K562 (cell line): Measurements from ENCODE around the gene ADM5.

Source experiments
- EZH2 ChIP-seq: IDR thresholded peaks from 2 replicates; pipeline ENCODE4 v1.6.1; 2012; ENCODE audit warnings: low read depth, mild to moderate bottlenecking, inconsistent platforms, low read length, borderline replicate concordance
- MEF2D ChIP-seq: conservative IDR thresholded peaks from 2 replicates; pipeline ENCODE4 v1.6.1; 2016; ENCODE audit warnings: low read depth, missing genetic modification characterization, missing compliant biosample characterization
- POU5F1 ChIP-seq: fragments of 150-350 bp; IDR thresholded peaks from 2 replicates; pipeline ENCODE4 v1.6.1; 2014; ENCODE audit warnings: borderline replicate concordance, low read length, low read depth, mild to moderate bottlenecking; ENCODE audit not compliant: partially characterized antibody
- STAT5A ChIP-seq: IDR thresholded peaks from 2 replicates; pipeline ENCODE4 v1.6.1; 2012; ENCODE audit warnings: low read length, inconsistent platforms, borderline replicate concordance
- TCFL5 ChIP-seq: fragments of 250-450 bp; sonication (Bioruptor Pico); conservative IDR thresholded peaks from 2 replicates; pipeline ENCODE4 v1.6.1; 2021; ENCODE audit warnings: mild to moderate bottlenecking, moderate library complexity, matching md5 sums
- YBX1 ChIP-seq: fragments of 450-650 bp; IDR thresholded peaks from 2 replicates; pipeline ENCODE4 v1.7.1; 2016; ENCODE audit warnings: mild to moderate bottlenecking
- YY1 ChIP-seq, 3 experiments: IDR thresholded peaks; 2 replicates each; pipeline ENCODE4 v1.6.1; 2011; ENCODE audit warnings: low read length in 2 of 3, mild to moderate bottlenecking in 2 of 3, moderate library complexity in 2 of 3, borderline replicate concordance in 1 of 3, control low read depth in 1 of 3, low read depth in 1 of 3; ENCODE audit not compliant: insufficient read depth in 3 of 3, insufficient replicate concordance in 2 of 3, control insufficient read depth in 1 of 3, insufficient read length in 1 of 3; ENCODE audit errors: extremely low read depth in 1 of 3
- TF ChIP-seq, protein P1 (sequence below): fragments of 450-650 bp; IDR thresholded peaks from 2 replicates; pipeline ENCODE4 v1.6.1; 2017; ENCODE audit warnings: antibody characterized with exemption, mild to moderate bottlenecking
- TF ChIP-seq, protein P2 (sequence below): fragments of 250-450 bp; sonication (Bioruptor Pico); IDR thresholded peaks from 2 replicates; pipeline ENCODE4 v1.8.0; 2021; ENCODE audit warnings: mild to moderate bottlenecking, moderate library complexity
- TF ChIP-seq, protein P3 (sequence below): IDR thresholded peaks from 3 replicates; pipeline ENCODE4 v1.6.1; 2011; ENCODE audit warnings: borderline replicate concordance, mild to moderate bottlenecking, moderate library complexity; ENCODE audit not compliant: insufficient read length; ENCODE audit errors: extremely low read depth
- TF ChIP-seq, protein P4 (sequence below), 3 experiments: IDR thresholded peaks in 2 of 3; conservative IDR thresholded peaks in 1 of 3; 2 replicates each; pipeline ENCODE4 v1.5.1; 2011 to 2012; ENCODE audit warnings: low read length in 3 of 3, mild to moderate bottlenecking in 3 of 3, control low read depth in 2 of 3, improper control_type of control experiment in 1 of 3, inconsistent platforms in 1 of 3, low read depth in 1 of 3, mixed read lengths in 1 of 3, moderate library complexity in 1 of 3; ENCODE audit not compliant: insufficient read depth in 2 of 3

DNA sequence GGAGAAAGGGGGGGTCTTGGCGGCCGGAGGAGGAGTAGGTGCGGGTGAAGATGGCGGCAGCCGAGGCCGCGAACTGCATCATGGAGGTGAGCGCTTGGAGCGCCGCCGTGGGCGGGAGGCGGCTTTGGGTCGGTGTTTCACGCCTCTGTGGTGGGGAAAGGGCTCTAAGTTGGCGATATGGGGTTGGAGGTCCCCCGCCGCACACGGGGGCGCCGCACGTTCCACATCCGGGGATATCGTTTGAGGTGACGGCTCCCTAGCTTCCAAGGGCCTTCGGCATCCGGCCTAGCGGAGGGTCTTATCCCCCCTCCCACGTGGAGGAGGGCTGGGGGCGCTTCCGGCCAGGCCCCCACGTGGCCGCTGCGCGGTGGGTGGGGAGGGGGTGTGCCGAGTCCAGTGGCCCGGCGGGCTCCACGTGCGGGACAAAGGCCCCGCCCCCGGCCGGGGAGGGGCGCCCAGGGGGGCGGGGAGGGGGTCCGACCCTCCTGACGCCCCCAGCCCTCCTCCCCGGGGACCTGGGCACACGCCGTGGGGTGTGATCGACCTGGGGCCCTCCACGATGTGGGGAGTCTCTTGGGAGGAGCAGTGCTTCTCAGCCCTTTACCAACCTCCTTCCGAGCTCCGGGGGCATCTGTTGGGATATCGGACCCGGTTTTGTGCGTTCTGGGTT is 12.0 kb upstream of the ADM5 start, which contains the start of gene PRMT1:
- TF ChIP-seq STAT5A (no peak), TCFL5 (CRISPR knock-in tag) (no peak), POU5F1 (no peak), YY1 (IDR thresholded peaks at IDR 0.05; ENCODE audit: borderline replicate concordance in 1 of 3, control insufficient read depth in 1 of 3, extremely low read depth in 1 of 3, insufficient read depth in 3 of 3, insufficient read length in 1 of 3, insufficient replicate concordance in 2 of 3, low read depth in 1 of 3, low read length in 2 of 3) (peak; percentile 79 to 95 (median 89)), EZH2 (no peak), MEF2D (no peak), YBX1 (no peak)
- TF ChIP-seq, protein P1, sequence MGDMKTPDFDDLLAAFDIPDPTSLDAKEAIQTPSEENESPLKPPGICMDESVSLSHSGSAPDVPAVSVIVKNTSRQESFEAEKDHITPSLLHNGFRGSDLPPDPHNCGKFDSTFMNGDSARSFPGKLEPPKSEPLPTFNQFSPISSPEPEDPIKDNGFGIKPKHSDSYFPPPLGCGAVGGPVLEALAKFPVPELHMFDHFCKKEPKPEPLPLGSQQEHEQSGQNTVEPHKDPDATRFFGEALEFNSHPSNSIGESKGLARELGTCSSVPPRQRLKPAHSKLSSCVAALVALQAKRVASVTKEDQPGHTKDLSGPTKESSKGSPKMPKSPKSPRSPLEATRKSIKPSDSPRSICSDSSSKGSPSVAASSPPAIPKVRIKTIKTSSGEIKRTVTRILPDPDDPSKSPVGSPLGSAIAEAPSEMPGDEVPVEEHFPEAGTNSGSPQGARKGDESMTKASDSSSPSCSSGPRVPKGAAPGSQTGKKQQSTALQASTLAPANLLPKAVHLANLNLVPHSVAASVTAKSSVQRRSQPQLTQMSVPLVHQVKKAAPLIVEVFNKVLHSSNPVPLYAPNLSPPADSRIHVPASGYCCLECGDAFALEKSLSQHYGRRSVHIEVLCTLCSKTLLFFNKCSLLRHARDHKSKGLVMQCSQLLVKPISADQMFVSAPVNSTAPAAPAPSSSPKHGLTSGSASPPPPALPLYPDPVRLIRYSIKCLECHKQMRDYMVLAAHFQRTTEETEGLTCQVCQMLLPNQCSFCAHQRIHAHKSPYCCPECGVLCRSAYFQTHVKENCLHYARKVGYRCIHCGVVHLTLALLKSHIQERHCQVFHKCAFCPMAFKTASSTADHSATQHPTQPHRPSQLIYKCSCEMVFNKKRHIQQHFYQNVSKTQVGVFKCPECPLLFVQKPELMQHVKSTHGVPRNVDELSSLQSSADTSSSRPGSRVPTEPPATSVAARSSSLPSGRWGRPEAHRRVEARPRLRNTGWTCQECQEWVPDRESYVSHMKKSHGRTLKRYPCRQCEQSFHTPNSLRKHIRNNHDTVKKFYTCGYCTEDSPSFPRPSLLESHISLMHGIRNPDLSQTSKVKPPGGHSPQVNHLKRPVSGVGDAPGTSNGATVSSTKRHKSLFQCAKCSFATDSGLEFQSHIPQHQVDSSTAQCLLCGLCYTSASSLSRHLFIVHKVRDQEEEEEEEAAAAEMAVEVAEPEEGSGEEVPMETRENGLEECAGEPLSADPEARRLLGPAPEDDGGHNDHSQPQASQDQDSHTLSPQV: no peak
- TF ChIP-seq, protein P2, sequence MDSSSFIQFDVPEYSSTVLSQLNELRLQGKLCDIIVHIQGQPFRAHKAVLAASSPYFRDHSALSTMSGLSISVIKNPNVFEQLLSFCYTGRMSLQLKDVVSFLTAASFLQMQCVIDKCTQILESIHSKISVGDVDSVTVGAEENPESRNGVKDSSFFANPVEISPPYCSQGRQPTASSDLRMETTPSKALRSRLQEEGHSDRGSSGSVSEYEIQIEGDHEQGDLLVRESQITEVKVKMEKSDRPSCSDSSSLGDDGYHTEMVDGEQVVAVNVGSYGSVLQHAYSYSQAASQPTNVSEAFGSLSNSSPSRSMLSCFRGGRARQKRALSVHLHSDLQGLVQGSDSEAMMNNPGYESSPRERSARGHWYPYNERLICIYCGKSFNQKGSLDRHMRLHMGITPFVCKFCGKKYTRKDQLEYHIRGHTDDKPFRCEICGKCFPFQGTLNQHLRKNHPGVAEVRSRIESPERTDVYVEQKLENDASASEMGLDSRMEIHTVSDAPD: no peak
- TF ChIP-seq, protein P3, sequence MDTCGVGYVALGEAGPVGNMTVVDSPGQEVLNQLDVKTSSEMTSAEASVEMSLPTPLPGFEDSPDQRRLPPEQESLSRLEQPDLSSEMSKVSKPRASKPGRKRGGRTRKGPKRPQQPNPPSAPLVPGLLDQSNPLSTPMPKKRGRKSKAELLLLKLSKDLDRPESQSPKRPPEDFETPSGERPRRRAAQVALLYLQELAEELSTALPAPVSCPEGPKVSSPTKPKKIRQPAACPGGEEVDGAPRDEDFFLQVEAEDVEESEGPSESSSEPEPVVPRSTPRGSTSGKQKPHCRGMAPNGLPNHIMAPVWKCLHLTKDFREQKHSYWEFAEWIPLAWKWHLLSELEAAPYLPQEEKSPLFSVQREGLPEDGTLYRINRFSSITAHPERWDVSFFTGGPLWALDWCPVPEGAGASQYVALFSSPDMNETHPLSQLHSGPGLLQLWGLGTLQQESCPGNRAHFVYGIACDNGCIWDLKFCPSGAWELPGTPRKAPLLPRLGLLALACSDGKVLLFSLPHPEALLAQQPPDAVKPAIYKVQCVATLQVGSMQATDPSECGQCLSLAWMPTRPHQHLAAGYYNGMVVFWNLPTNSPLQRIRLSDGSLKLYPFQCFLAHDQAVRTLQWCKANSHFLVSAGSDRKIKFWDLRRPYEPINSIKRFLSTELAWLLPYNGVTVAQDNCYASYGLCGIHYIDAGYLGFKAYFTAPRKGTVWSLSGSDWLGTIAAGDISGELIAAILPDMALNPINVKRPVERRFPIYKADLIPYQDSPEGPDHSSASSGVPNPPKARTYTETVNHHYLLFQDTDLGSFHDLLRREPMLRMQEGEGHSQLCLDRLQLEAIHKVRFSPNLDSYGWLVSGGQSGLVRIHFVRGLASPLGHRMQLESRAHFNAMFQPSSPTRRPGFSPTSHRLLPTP: no peak
- TF ChIP-seq, protein P4, sequence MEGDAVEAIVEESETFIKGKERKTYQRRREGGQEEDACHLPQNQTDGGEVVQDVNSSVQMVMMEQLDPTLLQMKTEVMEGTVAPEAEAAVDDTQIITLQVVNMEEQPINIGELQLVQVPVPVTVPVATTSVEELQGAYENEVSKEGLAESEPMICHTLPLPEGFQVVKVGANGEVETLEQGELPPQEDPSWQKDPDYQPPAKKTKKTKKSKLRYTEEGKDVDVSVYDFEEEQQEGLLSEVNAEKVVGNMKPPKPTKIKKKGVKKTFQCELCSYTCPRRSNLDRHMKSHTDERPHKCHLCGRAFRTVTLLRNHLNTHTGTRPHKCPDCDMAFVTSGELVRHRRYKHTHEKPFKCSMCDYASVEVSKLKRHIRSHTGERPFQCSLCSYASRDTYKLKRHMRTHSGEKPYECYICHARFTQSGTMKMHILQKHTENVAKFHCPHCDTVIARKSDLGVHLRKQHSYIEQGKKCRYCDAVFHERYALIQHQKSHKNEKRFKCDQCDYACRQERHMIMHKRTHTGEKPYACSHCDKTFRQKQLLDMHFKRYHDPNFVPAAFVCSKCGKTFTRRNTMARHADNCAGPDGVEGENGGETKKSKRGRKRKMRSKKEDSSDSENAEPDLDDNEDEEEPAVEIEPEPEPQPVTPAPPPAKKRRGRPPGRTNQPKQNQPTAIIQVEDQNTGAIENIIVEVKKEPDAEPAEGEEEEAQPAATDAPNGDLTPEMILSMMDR (IDR thresholded peaks at IDR 0.05 in 2 of 3, conservative IDR thresholded peaks at IDR 0.05 in 1 of 3; ENCODE audit: insufficient read depth in 2 of 3, low read depth in 1 of 3, low read length in 3 of 3): no peak
